NCI-H82 treated with DMSO at 0.1 percent for 48 hours (cell line): ENCODE results near the gene MXI1.
A peak's percentile ranks its signal among the peaks of the same experiment; 100 is the strongest.

ENCODE experiments used
- DNase-seq: peaks from one replicate; lab custom pipeline; 2025; ENCODE audit not compliant: unreplicated experiment; lab: John Stamatoyannopoulos, UW

Gene MXI1

GRCh38 chr10:110273474-110273873, 66.1 kb downstream of the MXI1 start:
- DNase-seq, result no peak

DNA sequence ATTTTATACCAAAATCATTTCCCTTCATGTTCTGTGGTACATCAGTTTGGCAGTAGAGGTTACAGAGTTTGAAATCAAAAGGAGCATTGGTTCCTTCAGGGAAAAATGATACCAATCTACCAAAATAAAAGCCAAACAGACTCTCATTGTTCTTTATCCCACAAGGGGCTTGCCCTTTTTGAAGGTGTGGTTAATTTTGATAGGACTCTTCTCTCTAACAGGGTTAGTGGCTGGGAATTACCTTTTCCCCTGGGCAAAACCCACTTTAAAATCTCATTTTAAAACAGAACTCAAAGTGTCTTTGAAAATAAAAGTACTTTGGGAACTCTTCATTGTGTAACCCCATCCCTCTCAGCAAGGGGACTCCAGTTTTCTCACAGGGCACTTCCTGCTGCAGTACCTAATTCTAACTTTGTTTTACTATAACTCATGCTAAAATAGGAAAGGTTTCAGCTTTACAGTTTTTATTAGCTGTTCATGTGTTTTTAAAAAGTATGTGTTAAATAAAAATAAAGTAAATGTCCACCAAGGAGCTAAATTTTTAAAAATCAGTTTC, 66.7 kb downstream of the MXI1 start:
- DNase-seq, result no peak

GRCh38 chr10:110274647-110275046, 67.2 kb downstream of the MXI1 start:
- DNase-seq, result no peak

DNA sequence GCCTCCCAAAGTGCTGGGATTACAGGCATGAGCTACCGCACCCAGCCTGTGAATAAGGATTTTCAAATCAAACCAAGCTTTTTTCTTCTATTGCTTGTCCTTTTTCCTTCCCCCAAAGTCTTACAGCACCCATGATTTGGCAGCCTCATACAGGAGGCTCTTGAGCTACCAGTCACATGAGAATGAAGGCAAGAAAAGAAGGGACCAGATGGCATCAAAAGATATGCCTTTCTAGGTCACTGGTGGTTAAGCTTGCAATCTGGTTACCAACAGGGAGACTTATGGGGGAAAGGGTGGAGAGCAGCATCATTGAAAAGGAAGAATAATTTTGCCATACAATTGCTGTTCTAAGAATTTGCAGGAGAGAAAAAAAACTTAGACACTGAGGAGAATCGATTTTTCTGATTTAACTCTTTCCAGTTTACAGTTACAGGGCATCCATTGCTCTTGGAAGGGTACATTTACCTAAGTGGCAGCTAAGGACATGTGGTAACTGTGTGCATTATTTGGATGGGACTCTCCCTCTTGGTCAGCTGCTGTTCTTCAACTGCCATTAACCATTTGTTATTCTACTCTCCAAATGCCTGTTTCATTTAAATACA, 67.8 kb downstream of the MXI1 start:
- DNase-seq, result peak; percentile 76

DNA sequence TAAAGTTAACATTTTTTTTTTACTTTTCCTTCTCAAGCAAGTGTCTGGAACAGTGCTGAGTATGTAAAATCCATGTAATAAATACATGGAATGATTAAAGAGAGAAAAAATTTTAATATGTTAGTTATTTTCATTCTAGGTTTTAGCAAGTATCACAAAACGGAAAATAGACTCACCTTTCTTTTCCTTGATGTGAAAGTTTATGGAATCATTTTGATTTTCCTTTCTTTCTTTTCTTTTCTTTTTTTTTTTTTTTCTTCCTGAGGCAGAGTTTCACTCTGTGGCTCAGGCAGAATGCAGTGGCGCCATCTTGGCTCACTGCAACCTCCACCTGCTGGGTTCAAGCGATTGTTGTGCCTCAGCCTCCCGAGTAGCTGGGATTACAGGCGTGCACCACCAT, 69.2 kb downstream of the MXI1 start:
- DNase-seq, result no peak

DNA sequence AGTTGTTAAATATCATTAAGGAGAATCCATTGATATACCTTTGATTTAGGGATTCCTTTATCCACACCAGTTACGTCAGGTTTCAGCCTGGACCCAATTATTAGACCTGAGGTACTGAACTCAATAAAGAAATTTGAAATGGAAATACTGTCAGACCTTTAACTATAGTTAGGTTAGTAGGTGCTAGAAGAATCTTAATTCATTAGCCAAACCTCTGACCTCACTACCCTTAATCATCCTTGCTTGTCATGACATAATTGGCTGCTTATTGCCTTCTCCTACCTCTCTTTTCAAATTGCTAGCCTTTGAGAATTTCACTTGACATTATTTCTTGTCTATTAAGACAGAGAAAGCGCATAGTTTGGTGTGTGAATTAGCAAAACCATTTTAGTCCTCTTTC, 70.2 kb downstream of the MXI1 start:
- no peak for DNase-seq

DNA sequence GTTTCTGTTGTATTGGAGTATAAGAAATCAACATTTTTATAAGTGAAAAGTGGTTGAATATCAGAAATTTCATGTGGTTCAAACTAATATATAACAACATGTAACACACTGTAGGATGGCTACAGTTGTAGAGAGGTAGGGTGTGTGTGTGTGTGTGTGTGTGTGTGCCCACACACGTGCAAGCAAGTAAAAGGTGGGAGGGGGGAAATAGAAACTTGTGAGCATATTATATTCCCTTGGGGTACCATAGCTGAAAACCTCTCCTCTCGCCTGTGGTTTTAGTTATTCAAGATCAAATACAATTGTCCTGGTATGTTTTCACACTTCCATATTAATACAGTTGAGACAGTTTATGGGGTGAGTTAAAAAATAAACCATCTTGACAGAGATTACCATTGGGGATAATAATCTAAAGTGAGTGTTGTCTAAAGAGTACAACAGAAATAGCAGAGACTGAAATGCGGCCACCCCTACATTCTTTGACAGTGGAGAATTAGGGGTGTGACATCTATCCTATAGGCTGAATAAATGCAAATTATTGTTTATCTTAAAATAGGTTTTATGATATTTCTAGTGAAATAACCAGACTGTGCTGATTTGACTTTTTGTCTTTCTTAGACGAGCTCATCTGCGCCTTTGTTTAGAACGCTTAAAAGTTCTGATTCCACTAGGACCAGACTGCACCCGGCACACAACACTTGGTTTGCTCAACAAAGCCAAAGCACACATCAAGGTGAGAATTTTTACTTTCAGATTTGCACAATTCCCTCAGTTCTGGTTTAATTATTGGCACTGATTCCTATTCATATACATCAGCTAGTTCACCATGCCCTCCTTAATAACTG, 71.4 kb downstream of the MXI1 start:
- no peak for DNase-seq

- peak; percentile 28 for DNase-seq
Measured at GRCh38 chr10:110279407-110279986, 72.1 kb downstream of the MXI1 start.

DNA sequence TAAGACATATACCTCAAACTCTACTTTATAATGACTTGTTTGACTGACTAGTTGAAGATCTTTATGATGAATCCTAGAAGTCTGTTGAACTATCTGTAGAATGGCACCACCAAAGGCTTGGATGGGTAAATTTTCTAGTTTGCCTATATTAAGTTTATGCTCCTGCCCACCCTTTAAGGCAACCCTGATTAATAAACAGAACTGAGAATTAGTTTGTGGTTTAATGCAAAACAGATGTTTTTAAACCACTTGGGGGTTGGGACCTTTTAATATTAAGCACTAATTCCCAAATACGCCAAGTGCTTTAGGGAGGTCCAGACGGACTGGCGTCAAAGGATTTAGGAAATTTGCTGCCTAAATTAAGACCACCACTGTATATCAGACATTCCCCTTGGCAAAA, 76.9 kb downstream of the MXI1 start:
- no peak for DNase-seq

DNA sequence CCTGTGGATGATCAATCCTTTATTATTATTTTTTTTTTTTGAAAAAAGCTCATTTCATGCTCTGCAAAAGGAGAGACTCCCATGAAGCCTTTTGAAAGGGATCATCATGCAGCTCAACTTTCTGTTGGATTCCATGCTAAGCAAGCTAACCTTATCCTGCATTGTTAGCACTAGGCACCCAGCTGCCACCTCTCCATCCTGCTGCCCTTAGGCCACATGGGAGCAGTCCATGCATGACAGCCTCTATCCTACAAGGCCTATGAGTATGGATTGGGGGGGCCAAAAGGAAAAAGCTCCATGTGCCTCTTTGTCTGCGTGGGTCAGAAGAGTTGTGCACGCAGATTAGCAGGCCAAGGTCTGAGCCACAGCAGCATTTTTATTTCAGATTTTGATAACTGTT, 78.1 kb downstream of the MXI1 start:
- no peak for DNase-seq

DNA sequence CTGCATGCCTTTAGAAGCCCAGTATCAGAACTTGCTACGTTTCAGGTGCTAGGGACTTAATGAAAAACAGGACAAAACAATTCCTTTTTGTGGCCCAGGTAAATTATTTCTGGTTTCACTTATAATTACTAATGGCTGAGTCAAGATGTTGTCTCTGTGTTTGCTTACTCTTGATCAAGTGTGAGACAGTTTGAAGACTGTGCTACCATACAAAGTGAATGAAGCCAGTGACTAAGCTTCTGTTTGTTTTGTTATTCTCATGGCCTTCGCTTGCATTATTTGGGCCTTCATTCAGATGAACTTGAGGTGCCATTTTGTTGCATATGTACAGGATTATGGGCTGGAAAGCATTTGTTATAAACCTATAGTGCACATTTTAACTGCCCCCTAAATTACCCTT, 79.4 kb downstream of the MXI1 start:
- DNase-seq, result no peak

- DNase-seq, result no peak
Measured at GRCh38 chr10:110296966-110297365, 89.6 kb downstream of the MXI1 start.

DNA sequence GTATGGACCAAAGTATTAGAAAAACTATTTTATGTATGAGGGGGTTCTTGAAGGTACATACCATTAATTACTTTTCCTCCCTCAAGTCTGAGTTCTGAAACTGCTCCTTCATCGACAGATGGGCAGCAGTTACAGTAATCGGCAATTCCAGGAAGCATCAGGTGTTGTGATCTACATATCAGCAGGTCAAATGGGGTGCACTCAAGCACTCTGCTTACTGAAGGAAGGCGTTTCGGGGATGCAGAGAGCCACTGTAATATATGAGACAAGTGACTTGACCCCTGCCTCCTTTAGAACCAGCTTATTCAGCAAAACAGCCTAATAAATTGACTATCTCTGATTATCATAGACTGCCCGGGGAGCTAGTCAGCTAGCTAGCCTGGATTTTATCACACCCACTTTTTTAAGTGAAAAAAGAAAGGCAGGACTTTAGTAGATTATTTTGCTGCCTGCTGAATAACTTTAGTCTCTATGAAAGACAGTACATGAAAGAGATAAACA, 93.1 kb downstream of the MXI1 start:
- DNase-seq, result no peak

DNA sequence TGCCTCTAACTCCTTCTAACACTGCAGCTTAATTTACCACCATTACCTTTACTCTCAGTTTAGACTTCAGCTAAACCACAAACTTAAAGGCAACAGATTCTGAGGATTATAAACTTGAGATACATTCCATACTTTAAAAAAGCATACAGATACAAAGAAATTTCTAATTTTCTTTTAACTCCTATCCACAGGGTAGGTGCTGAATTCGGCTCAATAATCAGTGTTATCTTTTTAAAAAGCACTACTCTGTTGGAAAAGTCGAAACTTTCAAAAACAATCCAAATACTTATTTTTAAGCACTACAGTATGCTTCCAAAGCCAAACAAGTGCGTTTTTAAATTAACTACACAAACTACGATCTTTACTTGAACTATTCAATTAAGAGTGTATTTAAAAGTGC, 96.3 kb downstream of the MXI1 start:
- DNase-seq, result no peak

DNA sequence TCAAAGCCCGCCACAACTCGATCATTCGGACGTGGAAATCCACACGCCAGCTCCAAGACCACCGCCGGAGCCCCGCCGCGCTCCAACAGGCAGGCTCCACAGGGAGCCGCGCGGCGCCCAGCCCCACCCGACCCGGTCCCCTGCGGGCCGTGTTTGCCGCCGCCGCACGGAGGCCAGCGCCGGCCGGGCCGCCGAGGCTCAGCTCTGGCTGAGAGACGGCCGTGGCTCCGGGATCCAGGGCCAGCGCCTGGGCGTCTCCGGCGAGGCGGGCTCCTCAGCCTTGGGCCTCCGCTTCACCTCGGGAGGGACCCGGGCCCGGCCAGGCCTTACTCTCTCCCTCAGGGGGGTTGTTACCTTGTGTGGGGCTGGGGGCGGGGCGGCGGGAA, 97.0 kb downstream of the MXI1 start:
- no peak for DNase-seq

- DNase-seq, result peak; percentile 90
Measured at GRCh38 chr10:110304780-110305421, 97.5 kb downstream of the MXI1 start, which contains the start of gene SMNDC1. Gene SMNDC1 (minus strand): TSS chr10:110304920. CDS start chr10:110303587, 1,333 bp downstream.

- DNase-seq, result peak; percentile 45
Measured at GRCh38 chr10:110305767-110306451, 98.5 kb downstream of the MXI1 start.

- no peak for DNase-seq
Measured at GRCh38 chr10:110306452-110306768, 99.0 kb downstream of the MXI1 start.

- no peak for DNase-seq
Measured at GRCh38 chr10:110307805-110308204, 100.4 kb downstream of the MXI1 start.

- peak; percentile 55 for DNase-seq
Measured at GRCh38 chr10:110310741-110311140, 103.3 kb downstream of the MXI1 start.
